WTC11 (cell line): Measurements from ENCODE around the gene ICAM1. TPM values are rescaled to one million over a fixed set of nuclear protein-coding genes. Genes with fewer than 3 reads are reported as not detected.
A peak's percentile ranks its signal among the peaks of the same experiment; 100 is the strongest.

ENCODE experiments used
- ATAC-seq: fragments of 200-7000 bp; cut with Tn5 transposase; 2 replicates; pipeline ENCODE4 v1.10.0; 2021; ENCODE audit warnings: mild to moderate bottlenecking, moderate library complexity
- CTCF ChIA-PET: fragments of 300-600 bp; sonication (Branson Sonifier 250); formaldehyde crosslinking; loops from one replicate; lab custom pipeline; 2021; ENCODE audit warnings: antibody characterized with exemption; lab: Charles Lee
- POLR2A ChIA-PET: fragments of 350-600 bp; sonication (Branson Sonifier 250); formaldehyde crosslinking; loops from one replicate; lab custom pipeline; 2021; ENCODE audit warnings: antibody characterized with exemption; lab: Charles Lee
- DNase-seq: peaks from one replicate; pipeline ENCODE4 v3.0.0; 2021; ENCODE audit warnings: low spot score
- H3K27ac Mint-ChIP-seq: 2 replicates; pipeline ENCODE4 v1.8.0; 2021; ENCODE audit warnings: mixed read lengths
- H3K27me3 Mint-ChIP-seq: 2 replicates; pipeline ENCODE4 v1.8.0; 2021; ENCODE audit warnings: low read depth, mild to moderate bottlenecking, moderate library complexity, mixed read lengths
- H3K36me3 Mint-ChIP-seq: 2 replicates; pipeline ENCODE4 v1.8.0; 2021; ENCODE audit warnings: mixed read lengths
- H3K4me1 Mint-ChIP-seq: 2 replicates; pipeline ENCODE4 v1.8.0; 2022; ENCODE audit warnings: mixed read lengths
- H3K4me3 Mint-ChIP-seq: 2 replicates; pipeline ENCODE4 v1.8.0; 2021; ENCODE audit warnings: mild to moderate bottlenecking, moderate library complexity, mixed read lengths
- H3K9me3 Mint-ChIP-seq: 2 replicates; pipeline ENCODE4 v1.8.0; 2021; ENCODE audit warnings: mixed read lengths
- ATF1 ChIP-seq: sonication (generic); formaldehyde crosslinking; IDR thresholded peaks from 2 replicates; pipeline ENCODE4 v1.8.1; 2023; ENCODE audit warnings: mild to moderate bottlenecking, moderate library complexity, missing genetic modification reagents
- ELF4 ChIP-seq: sonication (generic); formaldehyde crosslinking; IDR thresholded peaks from 2 replicates; pipeline ENCODE4 v1.8.1; 2022; ENCODE audit warnings: low read depth, mild to moderate bottlenecking, moderate library complexity, missing genetic modification reagents
- EMX1 ChIP-seq: fragments of 250-450 bp; sonication (Bioruptor Pico); IDR thresholded peaks from 2 replicates; pipeline ENCODE4 v1.8.0; 2021; ENCODE audit warnings: mild to moderate bottlenecking
- ETV6 ChIP-seq: sonication (generic); formaldehyde crosslinking; IDR thresholded peaks from 2 replicates; pipeline ENCODE4 v1.8.1; 2022; ENCODE audit warnings: mild to moderate bottlenecking, missing genetic modification reagents
- FOXJ3 ChIP-seq: sonication (generic); formaldehyde crosslinking; IDR thresholded peaks from 2 replicates; pipeline ENCODE4 v1.9.0; 2021; ENCODE audit warnings: missing genetic modification reagents, mild to moderate bottlenecking, borderline replicate concordance
- FOXP1 ChIP-seq: sonication (generic); formaldehyde crosslinking; IDR thresholded peaks from 2 replicates; pipeline ENCODE4 v1.8.0; 2022; ENCODE audit warnings: missing genetic modification reagents, mild to moderate bottlenecking, moderate library complexity, borderline replicate concordance
- GABPB1 ChIP-seq: sonication (generic); formaldehyde crosslinking; IDR thresholded peaks from 2 replicates; pipeline ENCODE4 v1.8.1; 2023; ENCODE audit warnings: mild to moderate bottlenecking, missing genetic modification reagents
- HMGA2 ChIP-seq: fragments of 250-450 bp; sonication (Bioruptor Pico); IDR thresholded peaks from 2 replicates; pipeline ENCODE4 v1.4.0; 2021; ENCODE audit warnings: mild to moderate bottlenecking, moderate library complexity
- KAT7 ChIP-seq: sonication (generic); formaldehyde crosslinking; IDR thresholded peaks from 2 replicates; pipeline ENCODE4 v1.8.1; 2023; ENCODE audit warnings: missing genetic modification reagents, mild to moderate bottlenecking, borderline replicate concordance
- NR2C2 ChIP-seq: sonication (generic); formaldehyde crosslinking; IDR thresholded peaks from 2 replicates; pipeline ENCODE4 v1.8.0; 2022; ENCODE audit warnings: mild to moderate bottlenecking, missing genetic modification reagents
- PRRX2 ChIP-seq: fragments of 250-450 bp; sonication (Bioruptor Pico); IDR thresholded peaks from 2 replicates; pipeline ENCODE4 v1.8.0; 2021; ENCODE audit warnings: mild to moderate bottlenecking
- SP1 ChIP-seq: sonication (generic); formaldehyde crosslinking; conservative IDR thresholded peaks from 2 replicates; pipeline ENCODE4 v1.8.1; 2022; ENCODE audit warnings: missing genetic modification reagents
- TEAD1 ChIP-seq: sonication (generic); formaldehyde crosslinking; IDR thresholded peaks from 2 replicates; pipeline ENCODE4 v1.8.0; 2022; ENCODE audit warnings: mild to moderate bottlenecking, missing genetic modification reagents
- TEAD4 ChIP-seq: sonication (generic); formaldehyde crosslinking; IDR thresholded peaks from 2 replicates; pipeline ENCODE4 v1.8.0; 2022; ENCODE audit warnings: mild to moderate bottlenecking, missing genetic modification reagents
- TP53 ChIP-seq: sonication (generic); formaldehyde crosslinking; IDR thresholded peaks from 2 replicates; pipeline ENCODE4 v1.8.1; 2023; ENCODE audit warnings: mild to moderate bottlenecking, missing genetic modification reagents
- ZBTB21 ChIP-seq: sonication (generic); formaldehyde crosslinking; IDR thresholded peaks from 2 replicates; pipeline ENCODE4 v1.8.1; 2023; ENCODE audit warnings: mild to moderate bottlenecking, missing genetic modification reagents, borderline replicate concordance
- ZNF423 ChIP-seq: fragments of 250-450 bp; sonication (Bioruptor Pico); IDR thresholded peaks from 2 replicates; pipeline ENCODE4 v2.1.2; 2022; ENCODE audit warnings: mild to moderate bottlenecking, moderate library complexity
- total RNA-seq: library from RNA; stranded (reverse); gene quantifications from 3 replicates; pipeline ENCODE4 v1.2.3, GENCODE V29; 2021
- TF ChIP-seq, protein P1 (sequence below): sonication (generic); formaldehyde crosslinking; IDR thresholded peaks from 2 replicates; pipeline ENCODE4 v1.8.1; 2022; ENCODE audit warnings: mild to moderate bottlenecking, moderate library complexity, missing genetic modification reagents
- TF ChIP-seq, protein P2 (sequence below): sonication (generic); formaldehyde crosslinking; IDR thresholded peaks from 2 replicates; pipeline ENCODE4 v1.8.1; 2023; ENCODE audit warnings: mild to moderate bottlenecking, missing genetic modification reagents, moderate library complexity
- TF ChIP-seq, protein P3 (sequence below): fragments of 250-450 bp; sonication (Bioruptor Pico); IDR thresholded peaks from 2 replicates; pipeline ENCODE4 v2.1.2; 2022; ENCODE audit warnings: mild to moderate bottlenecking, moderate library complexity
- TF ChIP-seq, protein P4 (sequence below): sonication (generic); formaldehyde crosslinking; IDR thresholded peaks from 2 replicates; pipeline ENCODE4 v1.8.0; 2022; ENCODE audit warnings: mild to moderate bottlenecking, missing genetic modification reagents
- TF ChIP-seq, protein P5 (sequence below): sonication (generic); formaldehyde crosslinking; conservative IDR thresholded peaks from 2 replicates; pipeline ENCODE4 v1.8.1; 2022; ENCODE audit warnings: mild to moderate bottlenecking, missing genetic modification reagents
- TF ChIP-seq, protein P6 (sequence below): sonication (generic); formaldehyde crosslinking; conservative IDR thresholded peaks from 2 replicates; pipeline ENCODE4 v1.8.1; 2023; ENCODE audit warnings: mild to moderate bottlenecking, low read depth, missing genetic modification reagents, moderate library complexity

Gene ICAM1
- total RNA-seq, 1 experiment from 2014 or later, result 3.8 TPM

DNA sequence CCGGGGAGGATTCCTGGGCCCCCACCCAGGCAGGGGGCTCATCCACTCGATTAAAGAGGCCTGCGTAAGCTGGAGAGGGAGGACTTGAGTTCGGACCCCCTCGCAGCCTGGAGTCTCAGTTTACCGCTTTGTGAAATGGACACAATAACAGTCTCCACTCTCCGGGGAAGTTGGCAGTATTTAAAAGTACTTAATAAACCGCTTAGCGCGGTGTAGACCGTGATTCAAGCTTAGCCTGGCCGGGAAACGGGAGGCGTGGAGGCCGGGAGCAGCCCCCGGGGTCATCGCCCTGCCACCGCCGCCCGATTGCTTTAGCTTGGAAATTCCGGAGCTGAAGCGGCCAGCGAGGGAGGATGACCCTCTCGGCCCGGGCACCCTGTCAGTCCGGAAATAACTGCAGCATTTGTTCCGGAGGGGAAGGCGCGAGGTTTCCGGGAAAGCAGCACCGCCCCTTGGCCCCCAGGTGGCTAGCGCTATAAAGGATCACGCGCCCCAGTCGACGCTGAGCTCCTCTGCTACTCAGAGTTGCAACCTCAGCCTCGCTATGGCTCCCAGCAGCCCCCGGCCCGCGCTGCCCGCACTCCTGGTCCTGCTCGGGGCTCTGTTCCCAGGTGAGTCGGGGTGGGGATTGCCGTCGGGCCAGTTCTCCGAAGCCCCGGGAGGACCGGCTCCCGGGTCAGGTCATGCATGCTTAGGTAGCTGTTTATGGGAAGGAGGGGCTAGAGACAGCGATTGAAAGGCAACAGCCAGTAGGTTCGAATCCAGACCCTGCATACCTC is at the start of gene ICAM1 (continued):
- TF ChIP-seq HMGA2 (CRISPR knock-in tag) (no peak), FOXP1 (peak; percentile 83; the same call in 1 of the 2 replicates), ELF4 (CRISPR knock-in tag) (no peak), TEAD1 (CRISPR knock-in tag) (no peak), ZNF423 (CRISPR knock-in tag) (no peak), TP53 (CRISPR knock-in tag) (peak; percentile 81; the same call in 1 of the 2 replicates), GABPB1 (CRISPR knock-in tag) (peak; percentile 83), EMX1 (no peak), TEAD4 (CRISPR knock-in tag) (no peak), KAT7 (CRISPR knock-in tag) (0 out of 2 replicates have a peak, but pooled peaks have one; percentile 40), NR2C2 (CRISPR knock-in tag) (no peak), ETV6 (CRISPR knock-in tag) (peak; percentile 45; the same call in 1 of the 2 replicates), ZBTB21 (no peak; the same call in 1 of the 2 replicates), PRRX2 (CRISPR knock-in tag) (no peak), ATF1 (no peak)
- TF ChIP-seq, protein P1, sequence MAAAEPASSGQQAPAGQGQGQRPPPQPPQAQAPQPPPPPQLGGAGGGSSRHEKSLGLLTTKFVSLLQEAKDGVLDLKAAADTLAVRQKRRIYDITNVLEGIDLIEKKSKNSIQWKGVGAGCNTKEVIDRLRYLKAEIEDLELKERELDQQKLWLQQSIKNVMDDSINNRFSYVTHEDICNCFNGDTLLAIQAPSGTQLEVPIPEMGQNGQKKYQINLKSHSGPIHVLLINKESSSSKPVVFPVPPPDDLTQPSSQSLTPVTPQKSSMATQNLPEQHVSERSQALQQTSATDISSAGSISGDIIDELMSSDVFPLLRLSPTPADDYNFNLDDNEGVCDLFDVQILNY (CRISPR knock-in tag), result no peak
- TF ChIP-seq, protein P2, sequence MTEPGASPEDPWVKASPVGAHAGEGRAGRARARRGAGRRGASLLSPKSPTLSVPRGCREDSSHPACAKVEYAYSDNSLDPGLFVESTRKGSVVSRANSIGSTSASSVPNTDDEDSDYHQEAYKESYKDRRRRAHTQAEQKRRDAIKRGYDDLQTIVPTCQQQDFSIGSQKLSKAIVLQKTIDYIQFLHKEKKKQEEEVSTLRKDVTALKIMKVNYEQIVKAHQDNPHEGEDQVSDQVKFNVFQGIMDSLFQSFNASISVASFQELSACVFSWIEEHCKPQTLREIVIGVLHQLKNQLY (CRISPR knock-in tag), result no peak
- TF ChIP-seq, protein P3, sequence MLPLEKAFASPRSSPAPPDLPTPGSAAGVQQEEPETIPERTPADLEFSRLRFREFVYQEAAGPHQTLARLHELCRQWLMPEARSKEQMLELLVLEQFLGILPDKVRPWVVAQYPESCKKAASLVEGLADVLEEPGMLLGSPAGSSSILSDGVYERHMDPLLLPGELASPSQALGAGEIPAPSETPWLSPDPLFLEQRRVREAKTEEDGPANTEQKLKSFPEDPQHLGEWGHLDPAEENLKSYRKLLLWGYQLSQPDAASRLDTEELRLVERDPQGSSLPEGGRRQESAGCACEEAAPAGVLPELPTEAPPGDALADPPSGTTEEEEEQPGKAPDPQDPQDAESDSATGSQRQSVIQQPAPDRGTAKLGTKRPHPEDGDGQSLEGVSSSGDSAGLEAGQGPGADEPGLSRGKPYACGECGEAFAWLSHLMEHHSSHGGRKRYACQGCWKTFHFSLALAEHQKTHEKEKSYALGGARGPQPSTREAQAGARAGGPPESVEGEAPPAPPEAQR (CRISPR knock-in tag), result no peak
- TF ChIP-seq, protein P4, sequence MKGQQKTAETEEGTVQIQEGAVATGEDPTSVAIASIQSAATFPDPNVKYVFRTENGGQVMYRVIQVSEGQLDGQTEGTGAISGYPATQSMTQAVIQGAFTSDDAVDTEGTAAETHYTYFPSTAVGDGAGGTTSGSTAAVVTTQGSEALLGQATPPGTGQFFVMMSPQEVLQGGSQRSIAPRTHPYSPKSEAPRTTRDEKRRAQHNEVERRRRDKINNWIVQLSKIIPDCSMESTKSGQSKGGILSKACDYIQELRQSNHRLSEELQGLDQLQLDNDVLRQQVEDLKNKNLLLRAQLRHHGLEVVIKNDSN (CRISPR knock-in tag), result peak; percentile 59; the same call in 1 of the 2 replicates
- TF ChIP-seq, all 79 proteins: peak for 20

DNA sequence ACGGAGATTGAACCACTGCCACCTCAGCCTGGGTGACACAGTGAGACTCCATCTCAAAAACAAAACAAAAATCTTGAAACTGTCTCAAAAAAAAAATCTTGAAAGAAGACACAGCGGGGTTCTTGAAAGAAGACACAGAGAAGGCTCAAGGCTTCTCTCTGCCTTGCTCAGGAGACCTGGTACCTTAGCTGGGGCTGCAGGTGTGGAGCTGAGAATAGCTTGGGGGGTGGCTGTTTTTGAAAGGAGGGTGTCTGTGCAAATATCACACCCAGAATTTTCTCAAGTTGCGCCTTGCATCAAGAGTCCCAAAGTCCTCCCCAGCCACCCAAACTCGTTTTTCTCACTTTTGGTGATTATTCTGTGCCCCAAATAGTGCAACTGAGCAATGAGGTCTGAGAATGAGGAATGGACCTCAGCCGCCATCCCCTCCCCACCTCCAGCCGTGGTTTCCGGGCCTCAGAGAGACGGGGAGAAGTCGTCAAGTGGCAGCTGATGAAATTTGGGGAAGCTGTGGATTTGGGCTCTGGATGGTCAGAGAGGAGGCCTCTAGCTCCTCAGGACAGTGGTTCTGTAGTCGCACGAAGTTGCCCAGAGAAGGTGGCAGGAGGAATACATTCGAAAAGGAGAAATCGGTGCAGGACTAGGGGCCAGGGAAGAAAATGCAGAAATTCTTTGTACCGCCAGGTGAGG is 48.6 kb upstream of the ICAM1 start:
- CTCF ChIA-PET, result interaction anchor here (0.9 to 2.2 kb wide), 2 partner anchors 36 to 37 kb away, joined by 3 to 12 read pairs; no protein-coding TSS in a partner anchor
- POLR2A ChIA-PET, result no interaction called here
- peaks cover 8% of the 10 kb centered on the region for H3K36me3 Mint-ChIP-seq
- peaks cover 5% of the 10 kb centered on the region for H3K4me1 Mint-ChIP-seq
- peaks cover 4% of the 10 kb centered on the region; the same call in 1 of the 2 replicates for H3K9me3 Mint-ChIP-seq
- ATAC-seq, result no peak
- no peak for DNase-seq
- H3K4me3 Mint-ChIP-seq, result no peak overlapping the region
- peak overlapping the region; percentile 75 for H3K27ac Mint-ChIP-seq
- TF ChIP-seq, protein P5, sequence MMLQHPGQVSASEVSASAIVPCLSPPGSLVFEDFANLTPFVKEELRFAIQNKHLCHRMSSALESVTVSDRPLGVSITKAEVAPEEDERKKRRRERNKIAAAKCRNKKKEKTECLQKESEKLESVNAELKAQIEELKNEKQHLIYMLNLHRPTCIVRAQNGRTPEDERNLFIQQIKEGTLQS (CRISPR knock-in tag), result no peak
- TF ChIP-seq FOXJ3 (CRISPR knock-in tag) (no peak), KAT7 (CRISPR knock-in tag) (no peak), SP1 (CRISPR knock-in tag) (no peak)
- TF ChIP-seq, protein P6, sequence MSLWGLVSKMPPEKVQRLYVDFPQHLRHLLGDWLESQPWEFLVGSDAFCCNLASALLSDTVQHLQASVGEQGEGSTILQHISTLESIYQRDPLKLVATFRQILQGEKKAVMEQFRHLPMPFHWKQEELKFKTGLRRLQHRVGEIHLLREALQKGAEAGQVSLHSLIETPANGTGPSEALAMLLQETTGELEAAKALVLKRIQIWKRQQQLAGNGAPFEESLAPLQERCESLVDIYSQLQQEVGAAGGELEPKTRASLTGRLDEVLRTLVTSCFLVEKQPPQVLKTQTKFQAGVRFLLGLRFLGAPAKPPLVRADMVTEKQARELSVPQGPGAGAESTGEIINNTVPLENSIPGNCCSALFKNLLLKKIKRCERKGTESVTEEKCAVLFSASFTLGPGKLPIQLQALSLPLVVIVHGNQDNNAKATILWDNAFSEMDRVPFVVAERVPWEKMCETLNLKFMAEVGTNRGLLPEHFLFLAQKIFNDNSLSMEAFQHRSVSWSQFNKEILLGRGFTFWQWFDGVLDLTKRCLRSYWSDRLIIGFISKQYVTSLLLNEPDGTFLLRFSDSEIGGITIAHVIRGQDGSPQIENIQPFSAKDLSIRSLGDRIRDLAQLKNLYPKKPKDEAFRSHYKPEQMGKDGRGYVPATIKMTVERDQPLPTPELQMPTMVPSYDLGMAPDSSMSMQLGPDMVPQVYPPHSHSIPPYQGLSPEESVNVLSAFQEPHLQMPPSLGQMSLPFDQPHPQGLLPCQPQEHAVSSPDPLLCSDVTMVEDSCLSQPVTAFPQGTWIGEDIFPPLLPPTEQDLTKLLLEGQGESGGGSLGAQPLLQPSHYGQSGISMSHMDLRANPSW, result no peak
- H3K27me3 Mint-ChIP-seq, result no peaks in the 10 kb centered on the region
